ENCODE data around the gene NDP.
"Not testable (repeated sequence)": the region's sequence is repeated elsewhere in the genome, so short reads cannot be mapped to it uniquely, and the experiment has no call there.

Gene NDP

GRCh38 chrX:43940816-43941474 is 32.2 kb downstream of the NDP start:
- peak; percentile 48 to 54 for DNase-seq (ENCODE audit: low read depth in 2 of 2)
- H3K4me3 ChIP-seq (replicated peaks in 1 of 2; ENCODE audit: low read depth in 2 of 2, low read length in 2 of 2) = no peak overlapping the region
- TF ChIP-seq CTCF (IDR thresholded peaks at IDR 0.05; ENCODE audit: low read depth, low read length) = no peak

- DNase-seq (ENCODE audit: low read depth in 2 of 2) = peak; percentile 18 to 50
- no peak overlapping the region for H3K4me3 ChIP-seq (replicated peaks in 1 of 2; ENCODE audit: low read depth in 2 of 2, low read length in 2 of 2)
- no peak for TF ChIP-seq CTCF (IDR thresholded peaks at IDR 0.05; ENCODE audit: low read depth, low read length)
Measured at GRCh38 chrX:43939187-43939926, 33.8 kb downstream of the NDP start.

GRCh38 chrX:43922032-43922431 is 51.2 kb downstream of the NDP start:
- not testable (repeated sequence) for DNase-seq (ENCODE audit: low read depth in 2 of 2); H3K4me3 ChIP-seq (replicated peaks in 1 of 2; ENCODE audit: low read depth in 2 of 2, low read length in 2 of 2)

GRCh38 chrX:43910772-43911171 is 62.4 kb downstream of the NDP start:
- H3K4me3 ChIP-seq (replicated peaks in 1 of 2; ENCODE audit: low read depth in 2 of 2, low read length in 2 of 2); DNase-seq (ENCODE audit: low read depth in 2 of 2): not testable (repeated sequence)

- no peak for TF ChIP-seq CTCF (IDR thresholded peaks at IDR 0.05; ENCODE audit: low read depth, low read length)
- no peak overlapping the region for H3K4me3 ChIP-seq (replicated peaks in 1 of 2; ENCODE audit: low read depth in 2 of 2, low read length in 2 of 2)
- no peak for DNase-seq (ENCODE audit: low read depth in 2 of 2)
Measured at GRCh38 chrX:43910012-43910411, 63.2 kb downstream of the NDP start.

- DNase-seq (ENCODE audit: low read depth in 2 of 2) = no peak
- no peak overlapping the region for H3K4me3 ChIP-seq (replicated peaks in 1 of 2; ENCODE audit: low read depth in 2 of 2, low read length in 2 of 2)
- TF ChIP-seq CTCF (IDR thresholded peaks at IDR 0.05; ENCODE audit: low read depth, low read length) = no peak
Measured at GRCh38 chrX:43909141-43909540, 64.0 kb downstream of the NDP start.

GRCh38 chrX:43899878-43900815 is 73.0 kb downstream of the NDP start:
- DNase-seq (ENCODE audit: low read depth in 2 of 2) = no peak
- TF ChIP-seq CTCF (IDR thresholded peaks at IDR 0.05; ENCODE audit: low read depth, low read length) = no peak

More at GRCh38 chrX:43899878-43900815, 73.0 kb downstream of the NDP start:
- no peak overlapping the region for H3K4me3 ChIP-seq (replicated peaks in 1 of 2; ENCODE audit: low read depth in 2 of 2, low read length in 2 of 2)

All from cardiac fibroblast (primary cell).